KMS-11 (cell line): Measurements from ENCODE around the gene PTPRK.

Source experiments
- H2AFZ ChIP-seq: fragments of 200-600 bp; sonication (generic); 2 replicates; pipeline ENCODE4 v1.6.1; 2016; ENCODE audit warnings: antibody characterized with exemption, mixed run types, low read depth
- H3K27ac ChIP-seq: fragments of 200-600 bp; sonication (generic); 2 replicates; pipeline ENCODE4 v1.6.1; 2016; ENCODE audit warnings: mild to moderate bottlenecking, mixed run types
- H3K27me3 ChIP-seq: fragments of 200-600 bp; sonication (generic); 2 replicates; pipeline ENCODE4 v1.6.1; 2017; ENCODE audit warnings: mild to moderate bottlenecking, low read depth, mixed run types, moderate library complexity; ENCODE audit not compliant: insufficient read depth
- H3K36me3 ChIP-seq: fragments of 200-600 bp; sonication (generic); 2 replicates; pipeline ENCODE4 v1.6.1; 2017; ENCODE audit warnings: mild to moderate bottlenecking, mixed run types; ENCODE audit not compliant: insufficient read depth
- H3K4me1 ChIP-seq: fragments of 200-600 bp; sonication (generic); 2 replicates; pipeline ENCODE4 v1.6.1; 2016; ENCODE audit warnings: mild to moderate bottlenecking, low read depth, mixed run types; ENCODE audit not compliant: poor library complexity, severe bottlenecking
- H3K4me2 ChIP-seq: fragments of 200-600 bp; sonication (generic); 2 replicates; pipeline ENCODE4 v1.7.0; 2016; ENCODE audit warnings: mild to moderate bottlenecking, mixed run types
- H3K4me3 ChIP-seq: fragments of 200-600 bp; sonication (generic); IDR thresholded peaks from 2 replicates; pipeline ENCODE4 v1.6.1; 2017; ENCODE audit warnings: low read depth, low read length, mixed read lengths; ENCODE audit not compliant: insufficient read depth
- H3K79me2 ChIP-seq: fragments of 200-600 bp; sonication (generic); 2 replicates; pipeline ENCODE4 v1.6.1; 2016; ENCODE audit warnings: low read depth, mixed run types; ENCODE audit not compliant: insufficient read depth
- H3K9ac ChIP-seq: fragments of 200-600 bp; sonication (generic); 2 replicates; pipeline ENCODE4 v1.6.1; 2016; ENCODE audit warnings: mild to moderate bottlenecking, mixed run types
- H4K20me1 ChIP-seq: fragments of 200-600 bp; sonication (generic); 2 replicates; pipeline ENCODE4 v1.6.1; 2016; ENCODE audit warnings: mild to moderate bottlenecking, mixed run types; ENCODE audit not compliant: insufficient read depth
- TF ChIP-seq, protein P1 (sequence below): fragments of 200-600 bp; sonication (generic); conservative IDR thresholded peaks from 2 replicates; pipeline ENCODE4 v1.6.1; 2017; ENCODE audit warnings: low read depth, mild to moderate bottlenecking, antibody characterized with exemption, low read length, moderate library complexity, mixed read lengths

The PTPRK gene

DNA sequence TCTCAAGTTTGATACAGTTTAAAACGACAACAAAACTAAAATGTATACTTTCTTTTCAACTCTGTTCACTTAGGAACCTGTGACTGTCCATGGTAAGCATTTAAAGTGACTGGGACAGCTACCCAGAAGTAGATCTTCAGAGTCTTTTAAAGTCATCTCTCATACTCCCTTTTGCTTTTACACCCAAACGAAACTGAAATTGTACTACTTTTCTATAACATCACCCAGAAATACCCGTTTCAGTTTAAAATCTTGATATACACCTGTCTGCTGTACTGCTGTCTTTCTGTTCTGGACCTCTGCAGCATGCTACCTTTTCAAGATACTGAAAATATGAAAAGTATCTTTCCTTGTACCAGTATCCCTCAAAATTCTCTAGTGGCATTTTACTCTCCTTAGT, 449.2 kb downstream of the PTPRK start:
- Histone ChIP-seq H3K36me3 (no peaks in the 10 kb centered on the region), H3K27ac (peak overlapping the region; percentile 43; the same call in 1 of the 2 replicates), H3K79me2 (no peaks in the 10 kb centered on the region), H2AFZ (no peak overlapping the region), H3K4me2 (peak overlapping the region; percentile 85), H3K4me3 (no peak overlapping the region), H3K4me1 (peaks cover 34% of the 10 kb centered on the region), H3K27me3 (no peaks in the 10 kb centered on the region), H4K20me1 (no peaks in the 10 kb centered on the region), H3K9ac (peak overlapping the region; percentile 9; the same call in 1 of the 2 replicates)
- TF ChIP-seq, protein P1, sequence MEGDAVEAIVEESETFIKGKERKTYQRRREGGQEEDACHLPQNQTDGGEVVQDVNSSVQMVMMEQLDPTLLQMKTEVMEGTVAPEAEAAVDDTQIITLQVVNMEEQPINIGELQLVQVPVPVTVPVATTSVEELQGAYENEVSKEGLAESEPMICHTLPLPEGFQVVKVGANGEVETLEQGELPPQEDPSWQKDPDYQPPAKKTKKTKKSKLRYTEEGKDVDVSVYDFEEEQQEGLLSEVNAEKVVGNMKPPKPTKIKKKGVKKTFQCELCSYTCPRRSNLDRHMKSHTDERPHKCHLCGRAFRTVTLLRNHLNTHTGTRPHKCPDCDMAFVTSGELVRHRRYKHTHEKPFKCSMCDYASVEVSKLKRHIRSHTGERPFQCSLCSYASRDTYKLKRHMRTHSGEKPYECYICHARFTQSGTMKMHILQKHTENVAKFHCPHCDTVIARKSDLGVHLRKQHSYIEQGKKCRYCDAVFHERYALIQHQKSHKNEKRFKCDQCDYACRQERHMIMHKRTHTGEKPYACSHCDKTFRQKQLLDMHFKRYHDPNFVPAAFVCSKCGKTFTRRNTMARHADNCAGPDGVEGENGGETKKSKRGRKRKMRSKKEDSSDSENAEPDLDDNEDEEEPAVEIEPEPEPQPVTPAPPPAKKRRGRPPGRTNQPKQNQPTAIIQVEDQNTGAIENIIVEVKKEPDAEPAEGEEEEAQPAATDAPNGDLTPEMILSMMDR, result no peak

DNA sequence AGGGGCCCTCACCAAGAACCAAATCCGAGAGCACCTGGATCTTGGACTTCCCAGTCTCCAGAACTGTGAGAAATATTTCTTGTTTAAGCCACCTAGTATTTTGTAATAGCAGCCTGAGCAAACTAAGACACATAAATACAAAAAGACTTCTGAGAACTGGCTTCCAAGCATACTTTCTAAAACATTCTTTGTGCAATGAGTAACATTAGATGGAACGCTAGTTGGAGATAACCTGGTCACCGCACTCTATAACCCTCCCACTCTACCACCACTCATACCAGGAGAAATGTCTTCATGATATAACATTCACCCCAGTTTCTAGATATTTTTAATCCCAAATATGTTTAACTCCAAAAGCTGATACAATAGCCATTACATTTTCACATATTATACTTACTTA, 450.0 kb downstream of the PTPRK start:
- H3K36me3 ChIP-seq, result no peaks in the 10 kb centered on the region
- no peak overlapping the region for H3K4me3 ChIP-seq
- H4K20me1 ChIP-seq, result no peaks in the 10 kb centered on the region
- no peaks in the 10 kb centered on the region for H3K27me3 ChIP-seq
- H3K4me2 ChIP-seq, result peak overlapping the region; percentile 85
- peak overlapping the region; percentile 43; the same call in 1 of the 2 replicates for H3K27ac ChIP-seq
- TF ChIP-seq, protein P1, result no peak
- H3K4me1 ChIP-seq, result peaks cover 27% of the 10 kb centered on the region
- no peak overlapping the region for H3K9ac ChIP-seq
- no peak overlapping the region for H2AFZ ChIP-seq
- H3K79me2 ChIP-seq, result no peaks in the 10 kb centered on the region

DNA sequence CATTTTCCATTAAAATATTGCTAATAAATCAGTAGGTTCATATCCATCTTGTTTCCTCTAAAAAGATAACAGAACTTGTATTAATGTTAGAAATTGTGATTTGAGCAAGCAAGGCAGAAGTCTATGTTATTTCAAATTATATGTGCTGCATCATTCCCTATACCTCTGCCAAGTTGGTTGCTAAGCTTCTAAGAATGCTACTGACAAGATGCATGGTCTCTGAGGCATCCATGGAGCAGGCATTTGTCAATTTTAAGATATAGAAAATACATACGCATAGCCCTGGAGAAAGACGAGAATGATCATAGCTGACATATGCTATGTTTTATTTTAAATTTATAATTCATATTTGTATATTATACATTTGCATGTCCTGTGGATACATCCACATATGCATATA, 451.2 kb downstream of the PTPRK start:
- Histone ChIP-seq H3K4me3 (no peak overlapping the region), H3K4me2 (no peak overlapping the region), H3K9ac (no peak overlapping the region), H4K20me1 (no peaks in the 10 kb centered on the region), H3K79me2 (no peaks in the 10 kb centered on the region), H2AFZ (no peak overlapping the region), H3K27me3 (no peaks in the 10 kb centered on the region), H3K4me1 (peaks cover 32% of the 10 kb centered on the region), H3K27ac (no peak overlapping the region), H3K36me3 (no peaks in the 10 kb centered on the region)
- TF ChIP-seq, protein P1, result no peak

DNA sequence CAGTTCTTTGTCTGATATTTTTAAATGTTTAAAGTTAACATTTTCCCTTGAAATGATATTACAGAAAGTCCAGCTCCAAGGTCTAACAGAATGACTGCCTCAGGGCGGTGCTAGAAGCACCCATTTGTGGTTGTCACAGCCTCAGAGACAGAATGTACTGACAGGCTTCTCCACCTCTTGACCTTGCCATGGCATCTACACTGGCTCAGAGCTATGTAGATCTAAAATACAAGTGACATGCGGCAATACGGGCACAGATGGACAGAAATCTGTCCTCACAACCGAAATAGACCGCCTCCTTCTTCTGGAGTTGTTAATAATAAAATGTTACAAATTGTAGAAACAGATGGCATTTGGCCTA, 452.3 kb downstream of the PTPRK start:
- TF ChIP-seq, protein P1, result no peak
- H3K4me1 ChIP-seq, result peaks cover 37% of the 10 kb centered on the region
- no peaks in the 10 kb centered on the region for H3K36me3 ChIP-seq
- H3K4me3 ChIP-seq, result no peak overlapping the region
- H3K79me2 ChIP-seq, result no peaks in the 10 kb centered on the region
- no peak overlapping the region for H2AFZ ChIP-seq
- no peaks in the 10 kb centered on the region for H4K20me1 ChIP-seq
- no peak overlapping the region for H3K27ac ChIP-seq
- no peak overlapping the region for H3K9ac ChIP-seq
- H3K27me3 ChIP-seq, result no peaks in the 10 kb centered on the region
- H3K4me2 ChIP-seq, result no peak overlapping the region
